ENCODE data around the gene HGD.

DNA sequence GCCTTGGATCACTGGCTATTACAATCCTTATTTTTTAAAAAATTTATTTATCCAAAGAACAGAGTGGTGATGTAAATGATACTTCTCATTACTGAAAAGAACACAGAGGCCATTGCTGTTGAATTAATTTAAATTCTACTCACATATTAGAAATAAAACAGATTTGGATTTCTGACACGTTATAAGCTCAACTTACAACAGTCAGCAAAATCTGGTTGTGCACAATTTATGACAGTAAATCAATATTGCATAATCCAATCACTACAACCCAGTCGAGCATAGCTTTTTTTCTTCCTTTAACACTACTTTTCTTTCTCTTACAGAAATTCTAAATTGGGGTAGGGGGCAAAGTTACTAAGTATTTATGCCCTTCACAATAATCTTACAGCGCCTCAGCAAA lies 17.3 kb upstream of the HGD start:
- TF ChIP-seq, protein P1, sequence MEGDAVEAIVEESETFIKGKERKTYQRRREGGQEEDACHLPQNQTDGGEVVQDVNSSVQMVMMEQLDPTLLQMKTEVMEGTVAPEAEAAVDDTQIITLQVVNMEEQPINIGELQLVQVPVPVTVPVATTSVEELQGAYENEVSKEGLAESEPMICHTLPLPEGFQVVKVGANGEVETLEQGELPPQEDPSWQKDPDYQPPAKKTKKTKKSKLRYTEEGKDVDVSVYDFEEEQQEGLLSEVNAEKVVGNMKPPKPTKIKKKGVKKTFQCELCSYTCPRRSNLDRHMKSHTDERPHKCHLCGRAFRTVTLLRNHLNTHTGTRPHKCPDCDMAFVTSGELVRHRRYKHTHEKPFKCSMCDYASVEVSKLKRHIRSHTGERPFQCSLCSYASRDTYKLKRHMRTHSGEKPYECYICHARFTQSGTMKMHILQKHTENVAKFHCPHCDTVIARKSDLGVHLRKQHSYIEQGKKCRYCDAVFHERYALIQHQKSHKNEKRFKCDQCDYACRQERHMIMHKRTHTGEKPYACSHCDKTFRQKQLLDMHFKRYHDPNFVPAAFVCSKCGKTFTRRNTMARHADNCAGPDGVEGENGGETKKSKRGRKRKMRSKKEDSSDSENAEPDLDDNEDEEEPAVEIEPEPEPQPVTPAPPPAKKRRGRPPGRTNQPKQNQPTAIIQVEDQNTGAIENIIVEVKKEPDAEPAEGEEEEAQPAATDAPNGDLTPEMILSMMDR (IDR thresholded peaks at IDR 0.05; ENCODE audit: insufficient read depth, low read depth, low read length): no peak
- TF ChIP-seq EZH2 (IDR thresholded peaks at IDR 0.05; ENCODE audit: insufficient read depth, low read length): no peak

All from astrocyte (in vitro differentiated cells and primary cell).